Effector memory CD4-positive, alpha-beta T cell (primary cell): ENCODE data around the gene CEP85.

Source experiments
- DNase-seq, 3 donors: peaks; one replicate each; pipeline ENCODE4 v3.0.0-alpha.2; 2020
- H3K27ac ChIP-seq: 2 replicates; pipeline ENCODE4 v1.7.0; 2013; ENCODE audit warnings: mild to moderate bottlenecking, low read length, moderate library complexity; ENCODE audit not compliant: insufficient read depth, poor library complexity, severe bottlenecking
- H3K27me3 ChIP-seq: replicated peaks from 2 replicates; pipeline ENCODE4 v1.7.0; 2013; ENCODE audit warnings: mild to moderate bottlenecking, low read length; ENCODE audit not compliant: insufficient read depth, control insufficient read depth, poor library complexity, severe bottlenecking
- H3K36me3 ChIP-seq: 2 replicates; pipeline ENCODE4 v1.7.0; 2013; ENCODE audit warnings: mild to moderate bottlenecking, low read length, moderate library complexity; ENCODE audit not compliant: control insufficient read depth, insufficient read depth
- H3K4me1 ChIP-seq: 2 replicates; pipeline ENCODE4 v1.7.0; 2013; ENCODE audit warnings: low read length, mild to moderate bottlenecking; ENCODE audit not compliant: control insufficient read depth, insufficient read depth, poor library complexity, severe bottlenecking
- H3K4me3 ChIP-seq: 2 replicates; pipeline ENCODE4 v1.7.0; 2013; ENCODE audit warnings: low read length, low read depth, mild to moderate bottlenecking; ENCODE audit not compliant: insufficient read depth, poor library complexity, severe bottlenecking
- H3K9me3 ChIP-seq: 2 replicates; pipeline ENCODE4 v1.7.0; 2013; ENCODE audit warnings: mild to moderate bottlenecking, low read length, moderate library complexity; ENCODE audit not compliant: control insufficient read depth

CEP85 gene

DNA sequence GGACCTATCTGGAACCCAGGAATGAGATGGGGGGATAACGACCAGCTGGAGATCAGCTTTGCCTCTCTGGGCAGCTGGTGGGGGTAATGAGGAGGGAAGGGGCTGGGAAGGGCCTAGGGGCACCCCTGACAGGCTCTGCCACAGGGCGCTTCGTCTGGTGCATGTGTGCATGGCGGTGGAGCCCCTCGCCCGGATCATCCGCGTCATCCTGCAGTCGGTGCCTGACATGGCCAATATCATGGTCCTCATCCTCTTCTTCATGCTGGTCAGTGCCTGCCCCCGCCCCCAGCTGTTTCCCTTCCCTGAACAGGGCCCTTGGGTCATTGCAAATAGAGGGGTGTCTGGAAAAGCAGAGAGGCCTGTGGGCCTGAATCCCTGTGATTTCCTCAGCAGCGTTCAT is 36.2 kb upstream of the CEP85 start:
- no peak overlapping the region for H3K27ac ChIP-seq
- no peak overlapping the region for H3K4me3 ChIP-seq
- no peaks in the 10 kb centered on the region for H3K9me3 ChIP-seq
- no peaks in the 10 kb centered on the region for H3K36me3 ChIP-seq
- H3K4me1 ChIP-seq, result peaks cover 23% of the 10 kb centered on the region
- no peaks in the 10 kb centered on the region for H3K27me3 ChIP-seq
- DNase-seq, result no peak

DNA sequence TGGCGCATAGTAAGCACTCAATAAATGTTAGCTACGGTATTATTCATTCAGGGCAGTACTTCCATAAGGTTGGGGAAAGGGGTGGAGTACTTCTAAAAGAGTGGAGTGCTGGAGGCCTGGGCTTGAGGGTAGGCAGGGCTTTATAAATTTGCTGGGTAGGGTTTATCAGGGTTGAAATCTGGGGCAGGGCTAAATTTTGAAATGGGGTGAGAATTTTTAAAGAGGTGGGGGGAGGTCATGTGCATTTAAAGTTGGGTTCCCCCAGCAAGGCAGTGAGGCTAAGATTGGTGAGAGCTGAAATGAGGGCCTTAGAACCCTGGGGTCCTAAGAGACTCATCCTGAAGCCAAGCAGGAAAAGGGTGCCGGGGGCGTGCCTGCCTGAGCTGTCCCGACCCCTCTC is 33.6 kb upstream of the CEP85 start:
- Histone ChIP-seq H3K27ac (no peak overlapping the region), H3K36me3 (no peaks in the 10 kb centered on the region), H3K27me3 (no peaks in the 10 kb centered on the region), H3K4me1 (peaks cover 23% of the 10 kb centered on the region), H3K4me3 (no peak overlapping the region), H3K9me3 (no peaks in the 10 kb centered on the region)
- no peak for DNase-seq

DNA sequence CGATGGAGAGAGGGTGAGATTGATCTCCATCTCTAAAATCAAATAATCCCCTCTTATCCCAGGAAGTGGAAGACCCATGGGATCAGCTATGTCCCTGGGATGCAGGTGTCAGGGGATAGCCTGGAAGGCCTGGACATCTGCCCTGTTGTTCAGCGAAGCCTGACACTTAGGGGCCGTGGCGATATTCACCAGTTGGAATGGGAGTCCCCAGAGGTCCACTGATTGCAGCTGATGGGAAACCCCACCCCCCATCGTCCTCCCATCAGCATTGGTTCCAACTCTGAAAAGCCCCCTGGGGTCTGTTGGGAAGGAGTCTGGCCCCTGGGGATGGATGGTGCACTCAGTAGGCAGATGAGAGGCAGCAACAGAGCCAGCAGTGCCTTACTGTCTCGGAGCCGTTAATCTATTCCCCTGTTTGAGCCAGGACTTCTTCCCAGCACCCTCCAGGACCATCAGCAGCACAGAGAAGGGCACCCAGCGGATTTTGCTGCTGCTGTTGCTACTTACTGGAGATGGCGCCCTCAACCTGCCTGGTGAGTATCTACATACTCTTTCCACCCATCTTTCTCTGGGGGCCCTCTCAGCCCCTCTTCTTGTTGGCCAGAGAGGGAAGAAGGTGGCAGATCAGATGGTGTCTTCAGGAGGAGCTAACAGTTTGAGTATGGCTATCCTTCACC is 30.2 kb upstream of the CEP85 start:
- H3K27me3 ChIP-seq, result no peaks in the 10 kb centered on the region

DNA sequence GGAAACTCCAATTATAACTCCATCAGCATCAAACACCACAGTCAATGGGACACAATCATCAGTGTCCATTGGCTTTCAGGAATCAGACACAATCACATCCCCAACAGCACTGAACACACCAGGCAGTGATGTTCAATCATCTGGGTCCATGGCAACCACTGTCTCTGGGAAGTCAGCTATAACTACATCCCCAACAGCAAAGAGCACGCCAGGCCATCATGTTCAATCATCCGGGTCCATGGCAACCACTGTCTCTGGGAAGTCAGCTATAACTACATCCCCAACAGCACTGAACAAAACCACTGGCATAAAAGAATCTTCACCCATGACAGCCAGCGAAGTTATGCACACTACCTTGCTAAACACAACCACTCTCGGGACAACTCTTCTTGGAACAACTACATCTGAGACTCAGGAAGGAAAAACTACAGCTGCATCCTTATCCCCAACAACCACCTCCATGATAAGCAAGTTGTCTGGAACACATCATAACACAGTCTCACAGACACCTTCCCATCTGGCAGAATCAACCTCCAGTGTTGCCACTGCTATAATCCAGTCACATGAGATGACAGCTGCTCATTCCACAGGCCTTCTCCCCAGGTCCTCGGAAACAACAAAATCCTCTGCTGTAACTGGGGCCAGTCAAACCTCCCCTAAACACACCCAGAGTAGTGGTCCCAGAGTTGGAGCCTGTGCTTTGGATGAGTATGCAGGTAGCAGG is 23.7 kb upstream of the CEP85 start:
- no peaks in the 10 kb centered on the region for H3K9me3 ChIP-seq
- DNase-seq, result no peak
- H3K27ac ChIP-seq, result no peak overlapping the region
- H3K27me3 ChIP-seq, result no peaks in the 10 kb centered on the region
- H3K4me3 ChIP-seq, result no peak overlapping the region
- H3K4me1 ChIP-seq, result no peaks in the 10 kb centered on the region
- no peaks in the 10 kb centered on the region for H3K36me3 ChIP-seq

More for the DNA sequence above, 30.2 kb upstream of the CEP85 start:
- Histone ChIP-seq H3K27ac (no peak overlapping the region), H3K36me3 (no peaks in the 10 kb centered on the region), H3K9me3 (no peaks in the 10 kb centered on the region), H3K4me3 (no peak overlapping the region), H3K4me1 (peaks cover 23% of the 10 kb centered on the region)
- DNase-seq, result no peak

DNA sequence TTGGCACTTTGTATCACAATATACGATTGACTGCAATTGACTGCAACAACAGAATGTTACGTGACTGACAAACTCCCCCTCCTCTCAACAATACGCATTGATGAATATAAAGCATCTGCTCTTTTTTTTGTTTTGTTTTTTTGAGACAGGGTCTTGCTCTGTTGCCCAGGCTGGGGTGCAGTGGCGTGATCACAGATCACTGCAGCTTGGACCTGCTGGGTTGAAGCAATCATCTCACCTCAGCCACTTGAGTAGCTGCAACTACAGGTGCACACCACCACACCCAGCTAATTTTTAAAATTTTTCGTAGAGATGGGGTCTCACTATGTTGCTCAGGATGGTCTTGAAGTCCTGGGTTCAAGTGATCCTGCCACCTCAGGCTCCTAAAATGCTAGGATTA is 21.3 kb upstream of the CEP85 start:
- H3K27me3 ChIP-seq, result no peaks in the 10 kb centered on the region
- H3K27ac ChIP-seq, result no peak overlapping the region
- H3K9me3 ChIP-seq, result no peaks in the 10 kb centered on the region
- H3K36me3 ChIP-seq, result no peaks in the 10 kb centered on the region
- no peak for DNase-seq
- H3K4me3 ChIP-seq, result no peak overlapping the region
- no peaks in the 10 kb centered on the region for H3K4me1 ChIP-seq

DNA sequence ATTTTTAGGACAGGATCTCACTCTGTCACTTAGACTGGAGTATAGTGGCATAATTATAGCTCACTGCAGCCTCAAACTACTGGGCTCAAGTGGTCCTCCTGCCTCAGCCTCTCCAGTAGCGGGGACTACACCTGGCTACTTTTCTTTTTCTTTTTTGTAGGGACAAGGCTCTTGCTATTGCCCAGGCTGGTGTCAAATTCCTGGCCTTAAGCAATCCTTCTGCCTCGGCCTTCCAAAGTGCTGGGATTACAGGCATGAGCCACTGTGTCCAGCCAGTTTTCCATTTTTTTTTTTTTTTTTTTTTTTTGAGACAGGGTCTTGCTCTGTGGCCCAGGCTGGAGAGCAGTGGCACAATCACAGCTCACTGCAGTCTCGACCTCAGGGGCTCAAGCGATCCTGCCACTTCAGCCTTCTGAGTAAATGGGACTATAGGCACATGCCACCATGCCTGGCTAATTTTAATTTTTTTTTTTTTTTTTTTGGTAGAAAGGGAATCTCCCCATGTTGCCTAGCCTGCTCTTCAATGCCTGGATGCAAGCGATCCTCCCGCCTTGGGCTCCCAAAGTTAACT is 20.6 kb upstream of the CEP85 start:
- no peaks in the 10 kb centered on the region for H3K4me1 ChIP-seq
- no peak overlapping the region for H3K27ac ChIP-seq
- no peak overlapping the region for H3K4me3 ChIP-seq
- H3K27me3 ChIP-seq, result no peaks in the 10 kb centered on the region
- H3K9me3 ChIP-seq, result no peaks in the 10 kb centered on the region
- no peak for DNase-seq
- no peaks in the 10 kb centered on the region for H3K36me3 ChIP-seq

DNA sequence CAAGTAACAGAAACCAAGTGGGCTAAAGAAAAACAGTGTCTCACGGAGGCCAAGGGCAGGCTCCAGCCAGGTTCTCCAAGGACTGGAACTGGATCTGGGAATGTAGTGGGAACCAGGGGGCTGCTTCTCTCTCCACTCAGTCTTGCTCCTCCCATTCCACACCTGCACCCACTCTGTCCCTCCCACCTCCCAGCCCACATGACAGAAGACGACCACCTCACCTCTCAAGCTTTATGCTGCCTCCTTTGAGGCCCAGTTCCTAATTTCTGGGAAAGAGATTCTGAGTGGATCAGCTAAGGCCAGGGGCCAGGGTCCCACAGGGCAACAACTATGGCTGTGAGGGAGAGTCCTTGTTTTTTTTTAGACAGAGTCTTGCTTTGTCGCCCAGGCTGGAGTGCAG is 18.8 kb upstream of the CEP85 start:
- no peaks in the 10 kb centered on the region for H3K27me3 ChIP-seq
- no peak for DNase-seq
- H3K9me3 ChIP-seq, result no peaks in the 10 kb centered on the region
- no peak overlapping the region for H3K27ac ChIP-seq
- no peak overlapping the region for H3K4me3 ChIP-seq
- H3K4me1 ChIP-seq, result no peaks in the 10 kb centered on the region
- H3K36me3 ChIP-seq, result no peaks in the 10 kb centered on the region

DNA sequence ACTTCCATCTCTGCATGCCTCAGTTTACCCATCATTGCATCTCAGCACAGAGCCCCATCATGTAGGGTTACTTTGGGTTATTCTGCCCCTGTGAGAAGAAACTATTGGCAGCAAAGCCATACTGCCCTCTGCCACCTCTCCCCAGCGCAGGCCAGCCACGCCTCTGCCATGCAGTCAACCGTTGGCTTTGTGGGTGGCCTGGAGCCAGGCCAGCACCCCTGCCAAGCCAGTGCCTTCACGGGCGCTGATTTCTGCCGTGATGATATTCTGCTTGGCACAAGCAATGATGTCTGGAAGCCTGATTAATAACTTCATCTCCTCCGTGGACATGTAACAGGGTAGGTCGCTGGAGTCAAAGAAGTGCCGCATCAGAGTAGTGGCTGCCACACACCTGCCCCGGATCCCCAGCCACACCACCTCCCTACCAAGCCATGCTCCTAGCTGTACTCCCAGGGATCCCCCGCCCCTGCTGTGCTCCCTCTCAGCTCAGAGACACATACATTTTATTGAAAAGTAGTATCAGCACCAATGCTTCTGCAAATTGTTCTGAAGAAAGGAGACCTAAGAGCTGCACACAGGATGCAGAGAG is 15.0 kb upstream of the CEP85 start:
- Histone ChIP-seq H3K27ac (no peak overlapping the region), H3K27me3 (no peaks in the 10 kb centered on the region), H3K4me1 (no peaks in the 10 kb centered on the region), H3K9me3 (no peaks in the 10 kb centered on the region), H3K4me3 (no peak overlapping the region), H3K36me3 (no peaks in the 10 kb centered on the region)
- DNase-seq, result no peak

DNA sequence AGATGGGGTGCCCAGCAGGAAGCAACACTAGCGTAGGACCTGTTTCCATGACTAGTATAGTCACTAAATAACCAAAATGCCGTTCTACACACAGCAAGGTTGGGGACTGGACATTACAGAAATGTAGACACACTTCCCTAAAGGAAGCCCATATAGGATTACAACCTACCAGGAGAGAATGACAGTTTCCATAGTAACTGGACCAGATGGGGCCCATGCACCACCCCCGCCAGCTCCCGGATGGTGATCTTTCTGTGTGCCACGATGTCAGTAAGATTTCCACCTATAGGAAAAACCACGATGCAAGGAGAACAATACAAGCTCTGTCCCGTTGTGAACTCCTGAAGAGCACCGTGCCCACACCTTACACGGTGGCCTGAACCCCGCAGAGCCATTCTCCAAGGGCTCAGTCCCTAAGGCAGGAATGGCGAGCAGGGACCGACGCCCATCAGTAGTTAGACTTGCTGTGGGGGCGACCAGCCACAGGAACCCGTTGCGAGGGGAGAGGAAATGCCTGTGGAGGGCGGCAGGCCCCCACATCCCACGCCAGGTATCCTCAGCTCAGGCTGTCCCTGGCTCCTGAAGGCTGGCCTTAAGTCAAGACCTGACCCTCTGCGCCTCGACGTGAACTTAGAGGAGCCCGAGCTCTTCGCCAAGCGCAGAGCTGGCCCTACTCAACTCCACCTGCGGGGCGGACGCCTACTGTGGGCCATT is 13.6 kb upstream of the CEP85 start:
- DNase-seq, result no peak
- Histone ChIP-seq H3K27me3 (peaks cover 6% of the 10 kb centered on the region), H3K9me3 (no peaks in the 10 kb centered on the region), H3K36me3 (no peaks in the 10 kb centered on the region), H3K27ac (no peak overlapping the region), H3K4me1 (peaks cover 2% of the 10 kb centered on the region), H3K4me3 (no peak overlapping the region)
